ENCODE measurements around the gene USP15.

GRCh38 chr12:62211510-62211909 lies 48.7 kb upstream of the USP15 start:
- TF ChIP-seq EP300 (IDR thresholded peaks at IDR 0.05; ENCODE audit: borderline replicate concordance) (no peak), YY1 (IDR thresholded peaks at IDR 0.05; ENCODE audit: low read depth) (no peak), EGR1 (IDR thresholded peaks at IDR 0.05) (no peak), REST (IDR thresholded peaks at IDR 0.05; ENCODE audit: low read depth) (no peak), RAD21 (IDR thresholded peaks at IDR 0.05; ENCODE audit: low read depth) (no peak), CEBPB (IDR thresholded peaks at IDR 0.05) (no peak), FOXM1 (IDR thresholded peaks at IDR 0.05; ENCODE audit: borderline replicate concordance, low read depth) (no peak), ZBTB7A (IDR thresholded peaks at IDR 0.05; ENCODE audit: low read depth) (no peak), MAX (IDR thresholded peaks at IDR 0.05) (no peak), TAF1 (IDR thresholded peaks at IDR 0.05; ENCODE audit: low read depth) (no peak), USF1 (IDR thresholded peaks at IDR 0.05) (no peak), TEAD4 (IDR thresholded peaks at IDR 0.05) (no peak), CREB1 (IDR thresholded peaks at IDR 0.05; ENCODE audit: low read depth) (no peak), TCF12 (IDR thresholded peaks at IDR 0.05; ENCODE audit: low read depth) (no peak)
